GM21737 (cell line): ENCODE results near the gene NRCAM.
"Not testable (repeated sequence)": the region's sequence is repeated elsewhere in the genome, so short reads cannot be mapped to it uniquely, and the experiment has no call there.

ENCODE experiments used
- ATAC-seq: cut with Tn5 transposase; IDR thresholded peaks from one replicate; pipeline ENCODE4 v1.9.1; 2021; ENCODE audit warnings: mild to moderate bottlenecking, moderate library complexity; ENCODE audit not compliant: unreplicated experiment

NRCAM gene

GRCh38 chr7:108403597-108404217 lies 52.5 kb downstream of the NRCAM start:
- no peak for ATAC-seq

GRCh38 chr7:108402865-108403264 lies 53.4 kb downstream of the NRCAM start:
- ATAC-seq, result no peak

GRCh38 chr7:108396080-108396479 lies 60.2 kb downstream of the NRCAM start:
- ATAC-seq, result no peak

GRCh38 chr7:108395426-108395825 lies 60.8 kb downstream of the NRCAM start:
- ATAC-seq, result no peak

DNA sequence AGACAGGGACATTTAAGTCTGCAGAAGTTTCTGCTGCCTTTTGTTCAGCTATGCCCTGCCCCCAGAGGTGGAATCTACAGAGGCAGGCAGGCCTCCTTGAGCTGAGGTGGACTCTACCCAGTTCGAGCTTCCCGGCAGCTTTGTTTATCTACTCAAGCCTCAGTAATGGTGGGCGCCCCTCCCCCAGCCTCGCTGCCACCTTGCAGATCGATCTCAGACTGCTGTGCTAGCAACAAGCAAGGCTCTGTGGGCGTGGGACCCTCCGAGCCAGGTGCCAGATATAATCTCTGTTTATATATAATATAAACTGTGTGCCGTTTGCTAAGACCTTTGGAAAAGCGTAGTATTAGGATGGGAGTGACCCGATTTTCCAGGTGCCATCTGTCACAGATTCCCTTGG lies 63.1 kb downstream of the NRCAM start:
- ATAC-seq, result not testable (repeated sequence)

DNA sequence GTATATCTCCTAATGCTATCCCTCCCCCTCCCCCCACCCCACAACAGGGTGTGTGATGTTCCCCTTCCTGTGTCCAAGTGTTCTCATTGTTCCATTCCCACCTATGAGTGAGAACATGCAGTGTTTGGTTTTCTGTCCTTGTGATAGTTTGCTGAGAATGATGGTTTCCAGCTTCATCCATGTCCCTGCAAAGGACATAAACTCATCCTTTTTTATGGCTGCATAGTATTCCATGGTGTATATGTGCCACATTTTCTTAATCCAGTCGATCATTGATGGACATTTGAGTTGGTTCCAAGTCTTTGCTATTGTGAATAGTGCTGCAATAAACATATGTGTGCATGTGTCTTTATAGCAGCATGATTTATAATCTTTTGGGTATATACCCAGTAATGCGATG lies 68.5 kb downstream of the NRCAM start:
- ATAC-seq, result not testable (repeated sequence)

- no peak for ATAC-seq
Measured at GRCh38 chr7:108385834-108386422, 70.3 kb downstream of the NRCAM start.

DNA sequence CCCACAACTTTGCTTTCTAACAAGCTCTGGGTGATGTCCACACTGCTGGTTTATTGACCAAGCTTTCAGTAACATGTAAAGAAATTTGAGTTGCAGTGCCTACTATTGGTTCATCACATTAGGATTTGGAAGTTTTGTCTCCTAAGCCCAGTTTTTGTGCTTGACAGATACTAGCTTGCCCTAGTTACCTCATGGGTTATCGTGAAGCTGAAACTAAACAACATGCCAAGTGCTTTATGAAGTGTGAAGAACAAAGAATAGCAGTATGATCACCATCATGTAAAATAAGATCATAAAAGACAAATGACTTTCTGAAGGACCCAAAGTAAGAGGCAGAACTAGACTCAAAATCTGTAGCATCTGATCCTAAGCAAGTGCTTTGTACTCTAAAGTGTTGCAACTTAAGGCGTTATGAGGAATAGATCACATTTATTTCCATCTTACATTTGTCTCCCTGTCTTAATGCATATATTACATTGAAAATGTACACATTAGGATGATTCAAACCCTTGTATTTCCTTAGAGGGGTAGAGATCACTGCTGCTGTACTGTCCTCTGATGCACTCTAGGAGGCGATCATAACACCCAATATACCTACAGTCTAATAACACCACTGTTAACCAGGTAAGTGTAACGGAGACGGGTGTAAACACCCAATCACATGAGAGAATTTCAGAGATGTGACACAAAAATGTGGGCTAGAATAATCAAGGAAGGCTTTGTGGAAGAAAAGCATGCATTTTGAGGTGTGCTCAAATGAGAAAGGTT lies 71.3 kb downstream of the NRCAM start:
- ATAC-seq, result no peak

GRCh38 chr7:108382932-108383331 lies 73.3 kb downstream of the NRCAM start:
- no peak for ATAC-seq

DNA sequence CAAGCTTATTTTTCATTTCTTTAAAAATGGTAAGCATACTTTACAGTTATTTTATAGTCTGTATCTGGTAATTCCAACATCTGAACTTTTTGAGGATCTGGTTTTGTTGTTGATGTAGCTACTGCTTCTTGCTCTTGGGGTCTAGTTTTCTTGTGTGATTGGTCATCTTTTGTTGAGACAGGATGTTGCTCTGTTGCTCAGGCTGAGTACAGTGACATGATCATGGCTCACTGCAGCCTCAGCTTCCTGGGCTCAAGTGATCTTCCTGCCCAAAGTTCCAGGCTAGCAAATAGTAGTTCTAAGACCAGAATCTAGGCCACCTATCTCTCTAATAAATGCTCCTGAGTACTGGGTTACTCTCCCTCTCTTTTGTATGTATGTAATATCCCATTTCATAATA lies 75.7 kb downstream of the NRCAM start:
- ATAC-seq, result no peak

GRCh38 chr7:108376206-108376605 lies 80.0 kb downstream of the NRCAM start:
- ATAC-seq, result no peak

DNA sequence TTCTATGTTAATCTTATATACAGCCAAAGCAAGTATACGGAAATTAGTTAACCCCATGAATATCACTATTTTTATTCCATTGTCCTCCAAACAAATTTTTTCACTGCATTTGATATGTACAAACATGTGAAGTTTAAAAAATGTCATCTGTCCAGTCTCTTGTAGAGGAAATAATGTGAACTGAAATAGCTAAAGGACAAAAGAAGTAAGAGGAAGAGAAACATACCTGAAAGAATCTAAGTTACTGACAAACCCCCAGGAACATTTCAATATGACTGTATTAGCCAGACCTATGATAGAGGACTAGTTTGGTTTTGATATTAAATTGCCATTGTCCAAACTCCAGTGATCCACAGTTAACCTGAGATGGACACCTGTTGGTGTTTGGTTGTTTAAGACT lies 80.6 kb downstream of the NRCAM start:
- no peak for ATAC-seq

GRCh38 chr7:108374899-108375298 lies 81.3 kb downstream of the NRCAM start:
- no peak for ATAC-seq

DNA sequence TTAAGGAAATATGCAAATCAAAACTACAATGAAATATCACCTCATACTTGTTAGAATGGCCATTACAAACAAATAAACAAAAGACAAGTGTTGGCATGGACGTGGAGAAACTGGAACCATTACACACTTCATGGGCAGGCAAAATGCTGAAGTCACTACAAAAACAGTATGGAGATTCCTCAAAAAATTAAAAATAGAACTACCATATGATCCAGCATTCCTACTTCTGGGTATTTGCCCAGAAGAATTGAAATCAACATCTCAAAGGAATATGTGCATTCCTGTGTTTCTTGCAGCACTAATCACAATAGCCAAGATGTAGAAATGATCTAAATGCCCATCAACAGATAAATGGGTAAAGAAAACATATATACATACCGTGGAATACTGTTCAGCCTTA lies 83.6 kb downstream of the NRCAM start:
- ATAC-seq, result no peak

DNA sequence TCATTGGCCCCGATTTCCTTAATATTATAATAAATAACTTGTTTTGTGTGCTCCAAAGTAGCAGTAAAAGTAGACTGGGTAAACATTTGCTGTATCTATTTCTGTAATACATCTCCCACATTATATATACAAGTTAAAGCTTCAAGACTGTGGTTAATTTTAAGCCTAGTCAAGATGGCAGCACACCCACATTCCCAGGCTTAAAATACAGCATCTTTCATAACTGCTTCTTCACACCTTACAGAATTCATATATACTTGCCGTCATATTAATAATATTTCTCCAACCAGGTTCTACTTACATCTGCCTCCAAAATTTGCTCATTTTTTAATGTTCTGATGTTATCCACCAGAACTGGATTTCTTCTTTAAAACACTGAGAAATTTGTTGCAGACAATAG lies 85.6 kb downstream of the NRCAM start:
- ATAC-seq, result no peak

GRCh38 chr7:108368466-108368865 lies 87.8 kb downstream of the NRCAM start:
- no peak for ATAC-seq

GRCh38 chr7:108367946-108368345 lies 88.3 kb downstream of the NRCAM start:
- ATAC-seq, result no peak

- no peak for ATAC-seq
Measured at GRCh38 chr7:108367314-108367713, 88.9 kb downstream of the NRCAM start.

DNA sequence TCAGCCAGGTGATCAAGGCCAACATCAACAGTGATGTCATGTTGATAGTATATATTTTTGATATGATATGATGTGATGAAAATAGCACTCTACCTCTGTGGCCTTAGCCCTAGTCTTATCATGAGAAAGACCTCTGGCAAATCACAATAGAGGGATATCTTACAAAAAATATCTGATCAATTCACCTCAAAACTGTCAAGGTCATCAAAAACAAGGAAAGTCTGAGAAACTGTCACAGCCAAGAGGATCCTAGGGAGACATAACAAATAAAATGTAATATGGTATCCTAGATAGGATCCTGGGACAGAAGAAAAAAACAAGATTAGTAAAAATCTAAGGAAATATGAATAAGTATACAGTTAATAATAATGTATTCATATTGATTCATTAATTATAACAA lies 92.6 kb downstream of the NRCAM start:
- ATAC-seq, result no peak

DNA sequence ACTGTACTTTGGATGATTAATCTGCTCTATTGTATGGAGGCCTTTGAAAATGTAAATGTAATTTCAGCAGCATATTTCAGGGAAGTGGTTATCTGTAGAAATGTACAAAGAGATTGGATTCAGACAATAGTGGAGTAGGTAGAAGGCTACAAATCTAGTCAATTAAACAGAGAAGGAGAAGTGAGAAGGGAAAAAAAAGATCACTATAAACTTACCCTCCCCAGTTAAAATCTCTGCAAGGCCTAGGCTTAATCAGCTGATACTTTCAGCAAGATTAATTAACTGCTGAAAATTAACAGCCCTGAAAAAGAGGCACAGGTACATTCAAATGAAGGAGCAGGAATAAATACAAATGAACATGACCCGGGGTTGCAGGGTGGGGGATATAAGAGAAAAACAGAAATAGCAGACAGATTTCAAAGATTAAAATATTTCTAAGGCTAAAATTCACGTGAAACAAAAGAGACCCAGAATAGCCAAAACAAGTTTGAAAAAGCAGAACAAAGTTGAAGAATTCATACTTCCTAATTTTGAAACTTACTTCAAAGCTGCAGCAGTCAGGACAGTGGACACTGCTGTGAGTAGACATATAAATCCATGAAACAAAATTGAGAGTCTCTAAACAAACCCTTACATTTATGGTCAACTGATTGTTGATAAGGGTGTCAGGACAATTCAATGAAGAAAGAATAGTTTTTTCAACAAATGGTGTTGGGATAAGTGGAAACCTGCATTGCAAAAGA lies 96.0 kb downstream of the NRCAM start:
- no peak for ATAC-seq

DNA sequence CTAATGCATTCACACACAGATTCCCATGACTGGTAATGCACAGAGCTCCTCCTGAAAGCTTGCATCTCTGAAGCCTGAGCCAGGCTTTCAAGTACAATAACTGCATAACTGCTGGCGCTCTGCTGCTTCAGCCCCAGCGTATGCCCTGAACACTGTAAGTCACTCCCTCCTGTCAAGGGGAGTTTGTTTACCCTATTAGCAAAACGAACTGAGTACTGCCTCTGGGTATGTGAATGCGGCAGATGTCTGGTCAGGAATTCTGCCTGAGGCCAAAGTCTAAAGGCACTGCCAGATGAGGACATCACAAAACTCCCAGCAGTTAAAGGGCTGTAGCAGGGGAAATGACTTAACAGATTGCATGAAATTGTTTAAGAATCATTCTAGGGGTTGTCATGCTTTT lies 97.7 kb downstream of the NRCAM start:
- ATAC-seq, result no peak

DNA sequence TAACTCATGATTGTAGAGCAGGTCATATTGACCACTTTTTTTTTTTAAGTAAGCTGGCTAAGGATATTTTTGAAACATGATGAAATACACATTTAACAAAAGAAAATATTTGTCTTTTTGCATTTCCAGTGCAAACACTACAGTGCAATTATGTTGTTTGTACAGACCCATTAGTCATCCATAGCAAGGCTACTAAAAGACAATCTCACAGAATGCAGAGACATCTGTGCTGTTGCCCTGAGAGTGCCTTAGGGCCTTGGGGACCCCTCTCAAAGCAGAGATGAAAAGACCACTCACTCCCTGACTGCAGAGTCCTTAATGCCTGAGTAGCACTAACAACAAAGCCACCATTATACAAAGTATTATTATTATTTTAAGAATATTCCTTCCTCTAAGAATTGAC lies 104.5 kb downstream of the NRCAM start:
- ATAC-seq, result no peak
